Mucosa of descending colon (tissue), 3 donors: ENCODE data around the gene MAGEA6. TPM values are rescaled to one million over a fixed set of nuclear protein-coding genes. Genes with fewer than 3 reads are reported as not detected.
"Not testable (repeated sequence)": the region's sequence is repeated elsewhere in the genome, so short reads cannot be mapped to it uniquely, and the experiment has no call there.

ENCODE experiments used
- ATAC-seq: fragments of 200-7000 bp; cut with Tn5 transposase; one replicate; pipeline ENCODE4 v1.9.1; 2020; ENCODE audit warnings: mild to moderate bottlenecking, moderate library complexity
- DNase-seq, 3 donors: peaks; one replicate each; pipeline ENCODE4 v3.0.0-alpha.2; 2020
- H3K36me3 ChIP-seq: fragments of 200-600 bp; one replicate; pipeline ENCODE4 v1.8.0; 2021; ENCODE audit warnings: low read depth, mild to moderate bottlenecking
- H3K4me1 ChIP-seq: fragments of 200-600 bp; one replicate; pipeline ENCODE4 v1.8.0; 2021; ENCODE audit warnings: low read depth, mild to moderate bottlenecking
- H3K4me3 ChIP-seq: fragments of 200-600 bp; one replicate; pipeline ENCODE4 v1.8.0; 2021; ENCODE audit warnings: mild to moderate bottlenecking
- H3K9me3 ChIP-seq: fragments of 200-600 bp; one replicate; pipeline ENCODE4 v1.8.0; 2021; ENCODE audit warnings: mild to moderate bottlenecking
- CTCF ChIP-seq: fragments of 200-600 bp; IDR thresholded peaks from one replicate; pipeline ENCODE4 v1.8.0; 2022; ENCODE audit warnings: antibody characterized with exemption, mild to moderate bottlenecking
- intact Hi-C, 2 donors: fragments of 100-400 bp; cut with DNase I in 1 of 2; cut with micrococcal nuclease in 1 of 2; formaldehyde crosslinking; loops; one replicate each; pipeline versions ENCODE4 v1.11.0 to v1.11.1; 2022; cut with DNase I, micrococcal nuclease
- total RNA-seq, 3 donors: library from RNA; stranded (reverse); fragmentation: NEBNext Ultra II Directional in 2 of 3; extraction: Animal tissue kit (Norgen Biotek cat#: 25700) in 2 of 3; gene quantifications; one replicate each; pipeline versions ENCODE4 v1.2.1 to v1.2.4, GENCODE V29; 2021 to 2023
- donor health status: DM: no; HTN: no; CAD: no; lungs with moderate emphysema.
- donor health status: DM: no; HTN: no; CAD: no.
- donor health status: DM: no; HTN: yes; CAD: no.

Gene MAGEA6
- total RNA-seq, 3 donors from 2014 or later: not detected

- H3K4me1 ChIP-seq: no peaks in the 10 kb centered on the region
- intact Hi-C loops: no loop called here
- H3K9me3 ChIP-seq: no peaks in the 10 kb centered on the region
- TF ChIP-seq CTCF: no peak
- no peak for ATAC-seq
- no peak for DNase-seq
- H3K4me3 ChIP-seq: no peak overlapping the region
- no peaks in the 10 kb centered on the region for H3K36me3 ChIP-seq
These were observed 30.9 kb downstream of the MAGEA6 start for GRCh38 chrX:152738560-152738959.

GRCh38 chrX:152736528-152736927, 33.0 kb downstream of the MAGEA6 start:
- DNase-seq, ATAC-seq, H3K9me3 ChIP-seq, H3K4me3 ChIP-seq, H3K4me1 ChIP-seq, H3K36me3 ChIP-seq, intact Hi-C loops: not testable (repeated sequence)

GRCh38 chrX:152735860-152736511, 33.5 kb downstream of the MAGEA6 start:
- H3K4me3 ChIP-seq: no peak overlapping the region
- ATAC-seq (no peak), DNase-seq (no peak)
- H3K4me1 ChIP-seq: no peaks in the 10 kb centered on the region
- no peak for TF ChIP-seq CTCF
- intact Hi-C loops: no loop called here
- H3K9me3 ChIP-seq: no peaks in the 10 kb centered on the region
- no peaks in the 10 kb centered on the region for H3K36me3 ChIP-seq

GRCh38 chrX:152735101-152735500, 34.4 kb downstream of the MAGEA6 start:
- no peak for DNase-seq
- no peak for ATAC-seq
- no peaks in the 10 kb centered on the region for H3K9me3 ChIP-seq
- H3K36me3 ChIP-seq: no peaks in the 10 kb centered on the region
- H3K4me1 ChIP-seq: no peaks in the 10 kb centered on the region
- H3K4me3 ChIP-seq: no peak overlapping the region
- intact Hi-C loops: no loop called here
- no peak for TF ChIP-seq CTCF

GRCh38 chrX:152734143-152734858, 35.2 kb downstream of the MAGEA6 start:
- intact Hi-C loops, H3K36me3 ChIP-seq, H3K9me3 ChIP-seq, DNase-seq, H3K4me3 ChIP-seq, H3K4me1 ChIP-seq, ATAC-seq: not testable (repeated sequence)

- intact Hi-C loops: no loop called here
- no peak for TF ChIP-seq CTCF
- Histone ChIP-seq H3K36me3 (no peaks in the 10 kb centered on the region), H3K4me1 (no peaks in the 10 kb centered on the region), H3K9me3 (no peaks in the 10 kb centered on the region), H3K4me3 (no peak within 1 kb of the TSS)
- ATAC-seq (no peak), DNase-seq (no peak)
These were observed 36.1 kb downstream of the MAGEA6 start, which contains the start of the genes CSAG1 and MAGEA12 for GRCh38 chrX:152733261-152733975. Gene CSAG1, minus strand, starts transcription at chrX:152733721. Its CDS starts 1,261 bp downstream, at chrX:152732460. Gene MAGEA12, plus strand, starts transcription at chrX:152733757. Its CDS starts 2,405 bp downstream, at chrX:152736162.
